HepG2 (cell line): ENCODE measurements around the gene NCOA1.

ENCODE experiments used
- ATF1 ChIP-seq: IDR thresholded peaks from 2 replicates; pipeline ENCODE4 v1.6.1; 2016; ENCODE audit warnings: mild to moderate bottlenecking, control low read depth
- EP300 ChIP-seq, 3 experiments: sonication (generic) in 1 of 3; formaldehyde crosslinking in 1 of 3; IDR thresholded peaks; 2 replicates each; pipeline versions ENCODE4 v1.5.1 to v1.6.1; 2011 to 2020; ENCODE audit warnings: low read depth in 2 of 3, low read length in 2 of 3, borderline replicate concordance in 1 of 3, improper control_type of control experiment in 1 of 3, mild to moderate bottlenecking in 1 of 3, missing genetic modification reagents in 1 of 3, moderate library complexity in 1 of 3
- EZH2 ChIP-seq: conservative IDR thresholded peaks from 2 replicates; pipeline ENCODE4 v1.6.1; 2012; ENCODE audit warnings: mild to moderate bottlenecking, low read depth, low read length, moderate library complexity
- FOXM1 ChIP-seq: sonication (generic); formaldehyde crosslinking; IDR thresholded peaks from 2 replicates; pipeline ENCODE4 v1.5.0; 2020; ENCODE audit warnings: missing genetic modification reagents
- RAD21 ChIP-seq: fragments of 450-650 bp; formaldehyde crosslinking; IDR thresholded peaks from 2 replicates; pipeline ENCODE4 v1.5.0; 2020; ENCODE audit warnings: mild to moderate bottlenecking
- ZBTB44 ChIP-seq: sonication (generic); formaldehyde crosslinking; IDR thresholded peaks from 2 replicates; pipeline ENCODE4 v1.4.0; 2020; ENCODE audit warnings: missing genetic modification reagents
- ZKSCAN1 ChIP-seq: fragments of 150-350 bp; IDR thresholded peaks from 2 replicates; pipeline ENCODE4 v1.6.1; 2014; ENCODE audit warnings: low read length
- ZNF724P ChIP-seq: sonication (generic); formaldehyde crosslinking; IDR thresholded peaks from 2 replicates; pipeline ENCODE4 v1.8.0; 2022; ENCODE audit warnings: missing genetic modification reagents, borderline replicate concordance

DNA sequence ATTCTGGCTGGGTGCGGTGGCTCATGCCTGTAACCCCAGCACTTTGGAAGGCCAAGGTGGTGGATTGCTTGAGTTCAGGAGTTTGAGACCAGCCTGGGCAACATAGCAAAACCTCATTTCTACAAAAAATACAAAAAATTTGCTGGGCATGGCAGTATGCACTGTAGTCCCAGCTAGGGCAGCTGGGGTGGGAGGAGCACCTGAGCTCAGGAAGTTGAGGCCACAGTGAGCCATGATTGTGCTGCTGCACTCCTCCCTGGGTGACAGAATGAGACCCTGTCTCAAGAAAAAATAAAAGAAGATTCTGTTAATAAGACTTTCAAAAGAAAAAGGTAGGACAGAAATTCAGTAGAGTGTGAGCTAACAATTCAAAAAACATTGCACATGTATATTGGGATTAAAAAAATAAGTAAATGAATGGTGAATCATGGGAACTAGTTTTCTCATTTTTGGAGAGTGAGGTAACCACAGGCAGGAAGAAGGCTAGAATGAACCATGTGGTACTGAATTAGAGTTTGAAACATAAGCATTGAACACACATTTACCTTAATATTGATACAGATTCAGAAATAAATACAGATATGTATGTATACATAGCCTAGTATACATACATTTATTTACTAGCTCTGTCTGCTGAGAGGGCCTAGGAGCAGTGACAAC is 53.5 kb downstream of the NCOA1 start:
- TF ChIP-seq ZBTB44 (CRISPR knock-in tag) (no peak), EZH2 (no peak), ATF1 (CRISPR knock-in tag) (no peak), EP300 (IDR thresholded peaks at IDR 0.05; ENCODE audit: low read depth in 2 of 2, low read length in 2 of 2) (no peak), EP300 (CRISPR knock-in tag; IDR thresholded peaks at IDR 0.05; ENCODE audit: borderline replicate concordance) (no peak), ZKSCAN1 (no peak), RAD21 (CRISPR knock-in tag) (no peak), ZNF724P (CRISPR knock-in tag) (no peak), FOXM1 (CRISPR knock-in tag) (no peak)
